Measurements from ENCODE around the gene GGNBP2.

Gene GGNBP2

GRCh38 chr17:36616061-36617029 is 71.6 kb downstream of the GGNBP2 start:
- TF ChIP-seq EZH2phosphoT487 (IDR thresholded peaks at IDR 0.05; ENCODE audit: borderline replicate concordance) (no peak), CTCF (conservative IDR thresholded peaks at IDR 0.05; ENCODE audit: low read length) (no peak)
- no peaks in the 10 kb centered on the region for H3K36me3 ChIP-seq (ENCODE audit: insufficient read depth, low read length)
- no peak overlapping the region for H2AFZ ChIP-seq (ENCODE audit: low read length)
- H3F3A ChIP-seq (ENCODE audit: low read depth): no peaks in the 10 kb centered on the region
- no peak overlapping the region for H3K9ac ChIP-seq (ENCODE audit: low read depth, low read length, poor library complexity, severe bottlenecking)
- H3K9me3 ChIP-seq (ENCODE audit: insufficient read depth, low read depth, low read length): no peaks in the 10 kb centered on the region
- no peaks in the 10 kb centered on the region for H3K4me1 ChIP-seq (ENCODE audit: insufficient read depth, low read length, poor library complexity, severe bottlenecking)
- no peak overlapping the region for H3K4me2 ChIP-seq (ENCODE audit: low read depth, low read length, poor library complexity, severe bottlenecking)
- H4K20me1 ChIP-seq (ENCODE audit: insufficient read depth, low read length, poor library complexity, severe bottlenecking): no peaks in the 10 kb centered on the region
- no peak overlapping the region for H3K4me3 ChIP-seq (ENCODE audit: low read length, poor library complexity, severe bottlenecking)
- no peaks in the 10 kb centered on the region for H3K9me2 ChIP-seq (replicated peaks; ENCODE audit: low read depth, low read length)
- no peaks in the 10 kb centered on the region for H3K79me2 ChIP-seq (ENCODE audit: insufficient read depth, low read length)
- no peaks in the 10 kb centered on the region for H3K27me3 ChIP-seq (ENCODE audit: insufficient read depth, low read length, poor library complexity, severe bottlenecking)

GRCh38 chr17:36617773-36618172 is 73.1 kb downstream of the GGNBP2 start:
- no peaks in the 10 kb centered on the region for H3K79me2 ChIP-seq (ENCODE audit: insufficient read depth, low read length)
- no peak overlapping the region for H3K4me3 ChIP-seq (ENCODE audit: low read length, poor library complexity, severe bottlenecking)
- TF ChIP-seq EZH2phosphoT487 (IDR thresholded peaks at IDR 0.05; ENCODE audit: borderline replicate concordance): no peak
- no peak for TF ChIP-seq CTCF (conservative IDR thresholded peaks at IDR 0.05; ENCODE audit: low read length)
- H3K36me3 ChIP-seq (ENCODE audit: insufficient read depth, low read length): no peaks in the 10 kb centered on the region
- no peaks in the 10 kb centered on the region for H3K4me1 ChIP-seq (ENCODE audit: insufficient read depth, low read length, poor library complexity, severe bottlenecking)
- no peaks in the 10 kb centered on the region for H3K9me3 ChIP-seq (ENCODE audit: insufficient read depth, low read depth, low read length)
- no peaks in the 10 kb centered on the region for H4K20me1 ChIP-seq (ENCODE audit: insufficient read depth, low read length, poor library complexity, severe bottlenecking)
- no peaks in the 10 kb centered on the region for H3F3A ChIP-seq (ENCODE audit: low read depth)
- H3K4me2 ChIP-seq (ENCODE audit: low read depth, low read length, poor library complexity, severe bottlenecking): no peak overlapping the region
- no peak overlapping the region for H2AFZ ChIP-seq (ENCODE audit: low read length)
- H3K9ac ChIP-seq (ENCODE audit: low read depth, low read length, poor library complexity, severe bottlenecking): no peak overlapping the region
- no peaks in the 10 kb centered on the region for H3K27me3 ChIP-seq (ENCODE audit: insufficient read depth, low read length, poor library complexity, severe bottlenecking)
- H3K9me2 ChIP-seq (replicated peaks; ENCODE audit: low read depth, low read length): no peaks in the 10 kb centered on the region

GRCh38 chr17:36623281-36623680 is 78.6 kb downstream of the GGNBP2 start:
- Histone ChIP-seq H3F3A (ENCODE audit: low read depth) (no peaks in the 10 kb centered on the region), H3K36me3 (ENCODE audit: insufficient read depth, low read length) (no peaks in the 10 kb centered on the region), H3K4me3 (ENCODE audit: low read length, poor library complexity, severe bottlenecking) (no peak overlapping the region), H3K9ac (ENCODE audit: low read depth, low read length, poor library complexity, severe bottlenecking) (no peak overlapping the region), H2AFZ (ENCODE audit: low read length) (no peak overlapping the region), H3K4me1 (ENCODE audit: insufficient read depth, low read length, poor library complexity, severe bottlenecking) (no peaks in the 10 kb centered on the region), H3K9me3 (ENCODE audit: insufficient read depth, low read depth, low read length) (no peaks in the 10 kb centered on the region), H4K20me1 (ENCODE audit: insufficient read depth, low read length, poor library complexity, severe bottlenecking) (no peaks in the 10 kb centered on the region), H3K27me3 (ENCODE audit: insufficient read depth, low read length, poor library complexity, severe bottlenecking) (no peaks in the 10 kb centered on the region), H3K4me2 (ENCODE audit: low read depth, low read length, poor library complexity, severe bottlenecking) (no peak overlapping the region), H3K79me2 (ENCODE audit: insufficient read depth, low read length) (no peaks in the 10 kb centered on the region), H3K9me2 (replicated peaks; ENCODE audit: low read depth, low read length) (no peaks in the 10 kb centered on the region)
- TF ChIP-seq EZH2phosphoT487 (IDR thresholded peaks at IDR 0.05; ENCODE audit: borderline replicate concordance) (no peak), CTCF (conservative IDR thresholded peaks at IDR 0.05; ENCODE audit: low read length) (no peak)
